Measurements from ENCODE around the gene SLC6A11.

The SLC6A11 gene

GRCh38 chr3:10792208-10792607, 23.8 kb upstream of the SLC6A11 start:
- Histone ChIP-seq H3K27me3 (ENCODE audit: insufficient read depth, low read depth, severe bottlenecking) (no peaks in the 10 kb centered on the region), H3K9me3 (ENCODE audit: severe bottlenecking) (no peaks in the 10 kb centered on the region), H3K4me3 (ENCODE audit: low read depth, low read length) (no peak overlapping the region), H3K27ac (no peak overlapping the region), H3K36me3 (no peaks in the 10 kb centered on the region)
- no peak for DNase-seq
- TF ChIP-seq CTCF (IDR thresholded peaks at IDR 0.05; ENCODE audit: low read depth, low read length), result no peak

- Histone ChIP-seq H3K36me3 (no peaks in the 10 kb centered on the region), H3K4me3 (ENCODE audit: low read depth, low read length) (no peak overlapping the region), H3K27me3 (ENCODE audit: insufficient read depth, low read depth, severe bottlenecking) (no peaks in the 10 kb centered on the region), H3K27ac (no peak overlapping the region), H3K9me3 (ENCODE audit: severe bottlenecking) (no peaks in the 10 kb centered on the region)
- no peak for TF ChIP-seq CTCF (IDR thresholded peaks at IDR 0.05; ENCODE audit: low read depth, low read length)
- no peak for DNase-seq
Measured at GRCh38 chr3:10798600-10799367, 17.2 kb upstream of the SLC6A11 start.

GRCh38 chr3:10804183-10804648, 11.8 kb upstream of the SLC6A11 start:
- no peak overlapping the region for H3K27ac ChIP-seq
- H3K4me3 ChIP-seq (ENCODE audit: low read depth, low read length), result no peak overlapping the region
- H3K9me3 ChIP-seq (ENCODE audit: severe bottlenecking), result no peaks in the 10 kb centered on the region
- TF ChIP-seq CTCF (IDR thresholded peaks at IDR 0.05; ENCODE audit: low read depth, low read length), result no peak
- H3K36me3 ChIP-seq, result no peaks in the 10 kb centered on the region
- DNase-seq, result no peak
- H3K27me3 ChIP-seq (ENCODE audit: insufficient read depth, low read depth, severe bottlenecking), result no peaks in the 10 kb centered on the region

GRCh38 chr3:10806006-10806405, 10.0 kb upstream of the SLC6A11 start:
- Histone ChIP-seq H3K9me3 (ENCODE audit: severe bottlenecking) (no peaks in the 10 kb centered on the region), H3K4me3 (ENCODE audit: low read depth, low read length) (no peak overlapping the region), H3K27ac (no peak overlapping the region), H3K27me3 (ENCODE audit: insufficient read depth, low read depth, severe bottlenecking) (no peaks in the 10 kb centered on the region), H3K36me3 (no peaks in the 10 kb centered on the region)
- DNase-seq, result peak; percentile 75
- no peak for TF ChIP-seq CTCF (IDR thresholded peaks at IDR 0.05; ENCODE audit: low read depth, low read length)

- no peaks in the 10 kb centered on the region for H3K27me3 ChIP-seq (ENCODE audit: insufficient read depth, low read depth, severe bottlenecking)
- no peaks in the 10 kb centered on the region for H3K9me3 ChIP-seq (ENCODE audit: severe bottlenecking)
- no peak overlapping the region for H3K4me3 ChIP-seq (ENCODE audit: low read depth, low read length)
- no peak for TF ChIP-seq CTCF (IDR thresholded peaks at IDR 0.05; ENCODE audit: low read depth, low read length)
- no peak for DNase-seq
- H3K27ac ChIP-seq, result no peak overlapping the region
- H3K36me3 ChIP-seq, result no peaks in the 10 kb centered on the region
Measured at GRCh38 chr3:10808130-10808735, 7.8 kb upstream of the SLC6A11 start.
